Measurements from ENCODE around the gene HEMGN.

- TF ChIP-seq CTCF (IDR thresholded peaks at IDR 0.05) (no peak), POLR2A (IDR thresholded peaks at IDR 0.05) (no peak)
These were observed 26.0 kb downstream of the HEMGN start for GRCh38 chr9:97911970-97912369.

All from right lobe of liver (tissue), 4 donors.